Stimulated activated naive CD8-positive, alpha-beta T cell treated with anti-CD3 and anti-CD28 coated beads, Interleukin-15, amount 100 ng/mL, for 72 hours (primary cell): ENCODE results near the gene TMPRSS9.

Experiments used
- ATAC-seq: fragments of 150-1000 bp; cut with Tn5 transposase; 2 replicates; pipeline ENCODE4 v1.10.0; 2021; ENCODE audit warnings: mild to moderate bottlenecking, moderate library complexity
- DNase-seq, 2 donors: peaks; one replicate each; pipeline ENCODE4 v3.0.0; 2021 to 2022
- H3K27ac Mint-ChIP-seq, 2 donors: one replicate each; pipeline ENCODE4 v1.8.0; 2022; ENCODE audit warnings: mild to moderate bottlenecking in 2 of 2, mixed read lengths in 2 of 2, moderate library complexity in 2 of 2
- H3K27me3 Mint-ChIP-seq: one replicate; pipeline ENCODE4 v1.8.0; 2022; ENCODE audit warnings: mixed read lengths
- H3K4me1 Mint-ChIP-seq: one replicate; pipeline ENCODE4 v1.8.0; 2022; ENCODE audit warnings: mild to moderate bottlenecking, mixed read lengths
- H3K4me3 Mint-ChIP-seq, 2 donors: one replicate each; pipeline ENCODE4 v1.8.0; 2022; ENCODE audit warnings: mild to moderate bottlenecking in 2 of 2, mixed read lengths in 2 of 2, moderate library complexity in 1 of 2
- H3K9me3 Mint-ChIP-seq, 2 donors: one replicate each; pipeline ENCODE4 v1.8.0; 2022; ENCODE audit warnings: mixed read lengths in 2 of 2

TMPRSS9 gene

GRCh38 chr19:2359992-2360685, at the start of gene TMPRSS9:
TSS of gene TMPRSS9 (plus strand) at chr19:2360265. CDS start at chr19:2389786, 29,521 bp downstream.
- DNase-seq (no peak), ATAC-seq (peak; percentile 57)
- Mint-ChIP-seq H3K9me3 (no peaks in the 10 kb centered on the region), H3K27me3 (peaks cover 13% of the 10 kb centered on the region), H3K4me3 (peak within 1 kb of the TSS in 1 of 2 donors; percentile 14), H3K4me1 (peaks cover 6% of the 10 kb centered on the region), H3K27ac (no peak within 1 kb of the TSS)

- Mint-ChIP-seq H3K27ac (no peak overlapping the region), H3K9me3 (peaks cover 15 to 18% of the 10 kb centered on the region in 2 donors), H3K4me1 (peaks cover 30% of the 10 kb centered on the region), H3K4me3 (no peak overlapping the region), H3K27me3 (peaks cover 91% of the 10 kb centered on the region)
- DNase-seq: no peak
- no peak for ATAC-seq
These were observed 49.0 kb upstream of the TMPRSS9 start for GRCh38 chr19:2311093-2311492.

GRCh38 chr19:2312820-2313501, 47.1 kb upstream of the TMPRSS9 start:
- no peak overlapping the region for H3K4me3 Mint-ChIP-seq
- H3K4me1 Mint-ChIP-seq: peaks cover 31% of the 10 kb centered on the region
- ATAC-seq (no peak), DNase-seq (no peak)
- peaks cover 15 to 18% of the 10 kb centered on the region in 2 donors for H3K9me3 Mint-ChIP-seq
- no peak overlapping the region for H3K27ac Mint-ChIP-seq
- H3K27me3 Mint-ChIP-seq: peaks cover 73% of the 10 kb centered on the region

- Mint-ChIP-seq H3K4me3 (no peak overlapping the region), H3K9me3 (peaks cover 15 to 18% of the 10 kb centered on the region in 2 donors), H3K27ac (no peak overlapping the region), H3K4me1 (peaks cover 14% of the 10 kb centered on the region), H3K27me3 (peaks cover 50% of the 10 kb centered on the region)
- DNase-seq (no peak), ATAC-seq (no peak)
These were observed 44.8 kb upstream of the TMPRSS9 start for GRCh38 chr19:2315121-2315817.

DNA sequence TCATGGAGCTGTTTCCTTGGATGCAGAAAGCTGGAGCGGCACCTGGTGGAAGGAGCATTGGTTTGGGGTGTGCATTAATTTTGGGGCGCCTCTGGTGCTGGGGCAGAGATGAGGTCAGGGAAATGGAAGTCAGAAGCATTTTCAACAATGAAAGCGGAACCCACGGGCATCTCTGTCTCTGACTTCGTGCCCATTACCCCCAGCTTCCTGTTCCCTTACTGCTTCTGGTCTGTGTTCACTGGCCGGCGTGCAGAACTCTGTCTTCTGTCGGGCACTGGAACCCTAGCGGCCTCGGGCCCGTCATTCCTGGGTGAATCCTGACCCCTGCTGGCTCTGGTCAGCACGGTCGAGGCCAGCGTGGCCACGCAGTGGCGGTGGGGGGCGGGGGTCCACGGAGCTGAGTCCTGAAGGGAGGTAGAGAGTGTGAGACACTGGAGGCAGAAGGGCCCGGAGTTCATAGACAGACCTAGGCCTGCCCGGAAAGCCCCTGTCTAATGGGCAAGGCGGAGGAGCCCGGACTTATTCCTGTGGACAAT, 44.2 kb upstream of the TMPRSS9 start:
- ATAC-seq: peak; percentile 65
- peak in 1 of 2 donors; percentile 38 for DNase-seq
- H3K4me3 Mint-ChIP-seq: no peak overlapping the region
- peaks cover 14% of the 10 kb centered on the region for H3K4me1 Mint-ChIP-seq
- peaks cover 15 to 18% of the 10 kb centered on the region in 2 donors for H3K9me3 Mint-ChIP-seq
- peaks cover 44% of the 10 kb centered on the region for H3K27me3 Mint-ChIP-seq
- H3K27ac Mint-ChIP-seq: no peak overlapping the region

DNA sequence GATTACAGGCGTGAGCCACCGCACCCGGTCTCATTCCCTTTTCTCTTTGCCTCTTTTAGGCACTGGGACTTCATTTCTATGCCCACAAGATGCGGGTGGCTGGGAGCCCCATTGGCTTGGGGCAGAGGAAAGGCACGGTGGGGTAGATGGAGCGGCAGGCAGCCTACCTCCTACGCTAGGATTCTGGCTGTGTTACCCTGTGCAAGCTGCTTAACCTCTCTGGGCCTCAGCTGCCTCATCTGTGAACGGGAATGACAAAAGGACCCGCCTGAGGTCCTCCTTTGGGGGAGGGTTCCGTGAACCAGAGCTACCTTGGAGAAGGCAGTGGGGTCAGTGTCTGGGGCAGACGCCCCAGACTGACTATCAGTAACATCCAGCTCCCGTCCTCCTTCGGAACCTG, 42.8 kb upstream of the TMPRSS9 start:
- Mint-ChIP-seq H3K9me3 (peaks cover 15 to 18% of the 10 kb centered on the region in 2 donors), H3K4me1 (peaks cover 14% of the 10 kb centered on the region), H3K27ac (no peak overlapping the region), H3K4me3 (no peak overlapping the region), H3K27me3 (peaks cover 37% of the 10 kb centered on the region)
- no peak for ATAC-seq
- DNase-seq: no peak

- Mint-ChIP-seq H3K27ac (no peak overlapping the region), H3K4me3 (no peak overlapping the region), H3K4me1 (peaks cover 12% of the 10 kb centered on the region), H3K9me3 (peaks cover 15 to 18% of the 10 kb centered on the region in 2 donors), H3K27me3 (peaks cover 32% of the 10 kb centered on the region)
- DNase-seq (no peak), ATAC-seq (no peak)
These were observed 42.3 kb upstream of the TMPRSS9 start for GRCh38 chr19:2317756-2318155.

- peaks cover 21% of the 10 kb centered on the region for H3K27me3 Mint-ChIP-seq
- H3K4me1 Mint-ChIP-seq: peaks cover 6% of the 10 kb centered on the region
- ATAC-seq (no peak), DNase-seq (no peak)
- H3K27ac Mint-ChIP-seq: no peak overlapping the region
- H3K9me3 Mint-ChIP-seq: peaks cover 15 to 18% of the 10 kb centered on the region in 2 donors
- H3K4me3 Mint-ChIP-seq: no peak overlapping the region
These were observed 41.1 kb upstream of the TMPRSS9 start for GRCh38 chr19:2318923-2319322.

DNA sequence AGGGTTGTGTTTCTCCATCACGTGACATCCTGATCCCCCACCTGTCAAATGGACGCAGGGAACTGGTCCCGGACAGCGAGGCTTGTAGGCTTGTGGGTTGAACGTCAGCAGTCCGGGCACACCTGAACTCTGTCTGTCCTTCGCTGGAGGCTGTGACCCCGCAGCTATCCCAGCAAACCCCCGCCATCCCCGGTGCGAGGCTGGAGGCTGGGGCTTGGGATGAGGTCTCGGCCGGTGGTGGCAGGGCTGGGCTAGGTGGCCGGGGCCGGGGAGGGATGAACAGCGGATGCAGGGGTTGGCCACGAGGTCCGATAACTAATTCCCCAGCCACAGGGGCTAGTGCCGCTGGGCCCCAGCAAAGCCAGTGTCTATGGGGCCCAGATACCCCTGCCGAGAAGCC, 40.5 kb upstream of the TMPRSS9 start:
- DNase-seq (no peak), ATAC-seq (no peak)
- H3K4me3 Mint-ChIP-seq: no peak overlapping the region
- peaks cover 13 to 14% of the 10 kb centered on the region in 2 donors for H3K9me3 Mint-ChIP-seq
- H3K4me1 Mint-ChIP-seq: peaks cover 12% of the 10 kb centered on the region
- peaks cover 14% of the 10 kb centered on the region for H3K27me3 Mint-ChIP-seq
- no peak overlapping the region for H3K27ac Mint-ChIP-seq

DNA sequence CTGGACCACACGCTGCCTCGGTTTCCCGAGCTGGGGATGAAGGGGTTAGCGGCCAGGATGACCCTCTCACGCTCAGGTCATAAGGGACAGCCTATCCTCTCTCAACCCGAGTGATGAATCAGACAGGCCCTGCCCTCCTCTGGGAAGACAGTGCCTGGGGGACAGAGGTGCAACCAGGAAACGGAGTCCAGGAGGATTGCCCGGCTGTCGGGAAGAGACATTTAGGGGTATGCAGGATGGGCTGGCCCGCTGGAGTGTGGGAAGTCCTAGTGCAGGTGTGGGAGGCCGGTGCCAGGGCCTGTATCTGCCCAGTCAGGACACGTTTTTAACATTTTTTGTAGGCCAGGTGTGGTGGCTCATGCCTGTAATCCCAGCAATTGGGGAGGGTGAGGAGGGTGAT, 40.0 kb upstream of the TMPRSS9 start:
- no peak for ATAC-seq
- no peak overlapping the region for H3K4me3 Mint-ChIP-seq
- peaks cover 8 to 9% of the 10 kb centered on the region in 2 donors for H3K9me3 Mint-ChIP-seq
- DNase-seq: no peak
- peaks cover 17% of the 10 kb centered on the region for H3K4me1 Mint-ChIP-seq
- peaks cover 9% of the 10 kb centered on the region for H3K27me3 Mint-ChIP-seq
- no peak overlapping the region for H3K27ac Mint-ChIP-seq

DNA sequence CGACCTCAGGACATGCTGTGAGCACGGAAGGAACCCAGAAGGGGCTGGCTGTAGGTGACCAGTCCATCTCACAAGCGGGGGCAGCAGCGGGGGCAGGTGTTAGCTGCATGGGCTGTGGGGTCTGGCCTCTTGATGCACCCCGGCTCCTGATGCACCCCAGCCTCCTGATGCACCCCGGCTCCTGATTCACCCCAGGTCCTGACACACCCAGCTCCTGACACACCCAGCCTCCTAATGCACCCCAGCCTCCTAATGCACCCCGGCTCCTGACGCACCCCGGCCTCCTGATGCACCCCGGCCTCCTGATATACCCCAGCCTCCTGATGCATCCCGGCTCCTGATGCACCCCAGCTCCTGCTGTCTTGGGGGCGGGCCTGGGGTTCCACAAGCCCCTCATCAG, 39.1 kb upstream of the TMPRSS9 start:
- DNase-seq (no peak), ATAC-seq (no peak)
- peaks cover 0 to under 1% of the 10 kb centered on the region in 2 donors for H3K9me3 Mint-ChIP-seq
- H3K27ac Mint-ChIP-seq: no peak overlapping the region
- peaks cover under 1% of the 10 kb centered on the region for H3K27me3 Mint-ChIP-seq
- H3K4me1 Mint-ChIP-seq: peaks cover 23% of the 10 kb centered on the region
- H3K4me3 Mint-ChIP-seq: no peak overlapping the region

DNA sequence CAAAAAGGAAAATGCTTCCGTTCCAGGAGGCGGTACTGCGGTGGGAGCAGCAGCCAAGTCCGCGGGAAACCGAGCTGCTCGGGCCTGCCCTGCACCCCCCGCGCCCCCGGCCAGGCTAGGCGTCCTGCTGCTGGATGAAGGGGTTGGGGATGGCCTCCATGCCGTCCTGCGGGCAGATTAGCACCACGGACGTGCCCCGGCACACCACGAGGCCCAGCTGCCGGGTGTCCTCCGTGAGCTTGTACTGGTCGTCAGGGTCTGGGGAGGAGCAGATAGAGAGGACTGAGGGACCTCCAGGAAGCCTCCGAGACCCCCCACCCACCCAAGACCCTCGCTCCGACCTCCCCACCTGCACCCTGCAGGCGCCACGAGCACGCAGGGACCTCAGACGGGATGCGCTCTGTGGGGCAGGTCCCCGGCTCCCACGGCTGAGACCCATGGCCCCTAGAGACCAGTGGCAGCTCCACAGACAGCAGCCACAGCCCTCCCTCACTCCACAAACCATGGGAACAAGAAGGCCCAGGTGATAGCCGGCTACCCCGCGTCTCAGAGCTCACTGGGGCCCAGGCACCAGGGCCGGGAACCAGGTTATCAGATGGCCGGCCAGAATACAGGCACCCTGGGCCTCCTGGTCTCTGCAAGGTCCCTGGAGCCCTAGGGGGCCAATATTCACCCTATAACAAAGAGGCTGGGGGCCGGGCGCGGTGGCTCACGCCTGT, 38.3 kb upstream of the TMPRSS9 start:
- Mint-ChIP-seq H3K27me3 (no peaks in the 10 kb centered on the region), H3K4me1 (peaks cover 28% of the 10 kb centered on the region), H3K27ac (no peak overlapping the region), H3K9me3 (no peaks in the 10 kb centered on the region), H3K4me3 (no peak overlapping the region)
- no peak for DNase-seq
- ATAC-seq: no peak

DNA sequence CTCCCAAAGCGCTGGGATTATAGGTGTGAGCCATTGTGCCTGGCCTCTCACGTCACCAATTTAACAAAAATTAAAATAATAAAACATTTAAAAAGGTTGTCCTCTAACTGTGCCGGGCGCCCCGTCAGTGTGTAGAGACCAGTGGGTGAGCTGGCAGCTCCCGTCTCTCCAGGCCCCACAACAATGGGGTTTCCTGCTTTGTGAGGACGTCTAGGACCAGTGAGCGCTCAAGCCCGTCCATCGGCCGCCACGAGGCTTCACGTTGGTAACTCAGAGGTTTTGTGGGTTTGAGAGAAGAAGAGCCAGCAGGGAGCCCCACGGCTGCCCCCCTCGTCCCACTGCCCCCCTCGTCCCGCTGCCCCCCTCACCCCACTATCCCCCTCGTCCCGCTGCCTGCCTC, 36.4 kb upstream of the TMPRSS9 start:
- H3K27ac Mint-ChIP-seq: peak overlapping the region in 1 of 2 donors; percentile 74
- no peak for DNase-seq
- H3K27me3 Mint-ChIP-seq: no peaks in the 10 kb centered on the region
- ATAC-seq: no peak
- no peaks in the 10 kb centered on the region for H3K9me3 Mint-ChIP-seq
- H3K4me3 Mint-ChIP-seq: no peak overlapping the region
- peaks cover 39% of the 10 kb centered on the region for H3K4me1 Mint-ChIP-seq

GRCh38 chr19:2324220-2324948, 35.7 kb upstream of the TMPRSS9 start:
- Mint-ChIP-seq H3K27me3 (no peaks in the 10 kb centered on the region), H3K4me1 (peaks cover 42% of the 10 kb centered on the region), H3K27ac (peak overlapping the region; percentile 71 to 73), H3K9me3 (no peaks in the 10 kb centered on the region), H3K4me3 (peak overlapping the region in 1 of 2 donors; percentile 45)
- DNase-seq: no peak
- no peak for ATAC-seq
